ENCODE data around the gene PLCD1.

- TF ChIP-seq CTCF (conservative IDR thresholded peaks at IDR 0.05; ENCODE audit: low read length) (no peak), EZH2phosphoT487 (IDR thresholded peaks at IDR 0.05; ENCODE audit: borderline replicate concordance) (no peak)
Measured at GRCh38 chr3:37961622-37962431, 67.6 kb downstream of the PLCD1 start.
